ENCODE results near the gene CHRDL2.

The CHRDL2 gene

DNA sequence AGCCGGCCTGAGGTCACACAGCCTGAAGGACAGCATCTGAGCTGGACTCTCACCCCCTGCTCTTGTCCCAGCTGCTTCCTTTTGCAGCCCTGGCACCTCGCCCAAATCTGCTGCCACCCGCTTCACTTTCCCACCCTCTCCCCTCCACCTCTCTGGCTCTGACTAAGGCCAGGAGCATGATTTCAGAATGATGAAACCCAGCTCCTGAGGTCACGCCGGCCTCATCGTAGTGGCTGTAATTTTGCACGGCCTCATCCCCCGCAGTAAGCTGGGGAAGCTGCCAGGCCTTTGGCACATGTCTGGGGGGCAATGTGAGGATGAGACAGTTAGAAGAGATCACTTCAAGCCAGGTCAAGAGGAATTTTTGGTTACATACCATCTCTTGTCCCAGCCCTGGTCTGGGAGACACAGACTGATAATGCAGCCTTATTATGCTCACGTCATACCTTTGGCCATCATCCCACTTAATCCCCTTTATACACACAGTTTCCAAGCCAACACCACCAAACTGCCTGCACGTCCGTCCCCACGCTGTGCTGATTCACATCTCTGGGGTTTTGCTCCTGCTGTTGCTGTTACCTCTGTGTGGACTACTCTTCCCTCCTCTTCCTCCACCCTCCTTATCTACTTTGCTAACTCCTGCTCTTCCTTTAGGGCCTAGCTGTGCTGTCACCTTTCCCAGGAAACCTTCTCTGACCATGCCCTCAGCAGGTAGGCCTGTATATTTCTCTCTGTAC, 58.1 kb downstream of the CHRDL2 start:
- TF ChIP-seq, protein P1, sequence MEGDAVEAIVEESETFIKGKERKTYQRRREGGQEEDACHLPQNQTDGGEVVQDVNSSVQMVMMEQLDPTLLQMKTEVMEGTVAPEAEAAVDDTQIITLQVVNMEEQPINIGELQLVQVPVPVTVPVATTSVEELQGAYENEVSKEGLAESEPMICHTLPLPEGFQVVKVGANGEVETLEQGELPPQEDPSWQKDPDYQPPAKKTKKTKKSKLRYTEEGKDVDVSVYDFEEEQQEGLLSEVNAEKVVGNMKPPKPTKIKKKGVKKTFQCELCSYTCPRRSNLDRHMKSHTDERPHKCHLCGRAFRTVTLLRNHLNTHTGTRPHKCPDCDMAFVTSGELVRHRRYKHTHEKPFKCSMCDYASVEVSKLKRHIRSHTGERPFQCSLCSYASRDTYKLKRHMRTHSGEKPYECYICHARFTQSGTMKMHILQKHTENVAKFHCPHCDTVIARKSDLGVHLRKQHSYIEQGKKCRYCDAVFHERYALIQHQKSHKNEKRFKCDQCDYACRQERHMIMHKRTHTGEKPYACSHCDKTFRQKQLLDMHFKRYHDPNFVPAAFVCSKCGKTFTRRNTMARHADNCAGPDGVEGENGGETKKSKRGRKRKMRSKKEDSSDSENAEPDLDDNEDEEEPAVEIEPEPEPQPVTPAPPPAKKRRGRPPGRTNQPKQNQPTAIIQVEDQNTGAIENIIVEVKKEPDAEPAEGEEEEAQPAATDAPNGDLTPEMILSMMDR (IDR thresholded peaks at IDR 0.05; ENCODE audit: extremely low read depth, missing control alignments), result no peak
- peak; percentile 3 for DNase-seq (ENCODE audit: low spot score)

- DNase-seq (ENCODE audit: low spot score), result no peak
- TF ChIP-seq, protein P1 (IDR thresholded peaks at IDR 0.05; ENCODE audit: extremely low read depth, missing control alignments), result no peak
Measured at GRCh38 chr11:74672332-74672955, 58.8 kb downstream of the CHRDL2 start.

DNA sequence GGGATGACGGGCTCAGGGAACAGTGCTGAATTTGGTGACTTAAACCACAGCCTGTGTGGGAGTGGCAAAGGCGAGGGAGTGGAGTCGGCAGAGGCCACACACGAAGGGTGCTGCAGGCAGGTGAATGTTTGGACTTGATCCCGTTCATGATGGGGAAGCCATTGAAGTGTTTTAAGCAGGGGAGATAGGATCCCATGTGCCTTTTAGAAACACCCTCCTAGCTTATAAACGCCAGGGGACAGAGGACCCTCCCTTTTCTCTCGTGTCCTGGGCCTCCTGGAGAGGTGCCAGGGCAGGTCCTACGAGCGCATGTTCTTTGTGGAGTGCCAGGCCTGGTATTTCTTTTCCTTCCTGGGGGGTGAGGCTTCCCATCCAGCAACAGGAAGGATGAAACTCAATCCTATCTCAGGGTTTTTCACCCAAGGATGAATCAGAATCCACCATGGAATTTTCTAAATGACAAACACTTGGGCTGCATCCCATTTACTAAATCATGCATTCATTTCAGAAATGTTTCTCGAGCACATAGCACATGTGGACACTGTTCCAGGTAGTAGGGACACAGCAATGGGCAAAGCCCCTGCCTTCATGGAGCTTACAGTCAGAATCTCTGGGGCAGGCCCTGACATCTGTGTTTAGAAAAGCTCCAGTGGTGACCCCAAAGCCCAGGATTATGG, 59.6 kb downstream of the CHRDL2 start:
- no peak for DNase-seq (ENCODE audit: low spot score)
- TF ChIP-seq, protein P1 (IDR thresholded peaks at IDR 0.05; ENCODE audit: extremely low read depth, missing control alignments), result no peak

DNA sequence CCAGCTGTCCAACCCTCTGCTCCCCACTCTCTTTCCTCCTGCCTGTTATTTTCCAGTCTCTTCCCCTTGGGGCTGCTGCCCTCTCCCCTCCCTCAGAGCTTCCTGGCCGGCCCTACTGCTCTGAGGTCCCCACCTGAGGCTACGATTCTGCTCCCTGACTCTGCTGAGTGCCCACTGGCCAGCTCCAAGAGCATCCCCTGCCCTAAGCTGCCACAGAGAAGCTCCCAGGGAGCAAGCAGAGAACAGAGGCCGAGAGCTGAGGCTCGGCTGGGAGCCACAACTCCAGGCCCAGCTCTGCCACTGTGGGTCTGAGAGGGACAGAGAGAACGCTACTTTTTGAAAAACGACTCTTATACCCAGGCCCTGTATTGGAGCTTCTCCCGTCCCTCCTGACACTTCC, 61.1 kb downstream of the CHRDL2 start:
- no peak for DNase-seq (ENCODE audit: low spot score)
- TF ChIP-seq, protein P1 (IDR thresholded peaks at IDR 0.05; ENCODE audit: extremely low read depth, missing control alignments), result no peak

DNA sequence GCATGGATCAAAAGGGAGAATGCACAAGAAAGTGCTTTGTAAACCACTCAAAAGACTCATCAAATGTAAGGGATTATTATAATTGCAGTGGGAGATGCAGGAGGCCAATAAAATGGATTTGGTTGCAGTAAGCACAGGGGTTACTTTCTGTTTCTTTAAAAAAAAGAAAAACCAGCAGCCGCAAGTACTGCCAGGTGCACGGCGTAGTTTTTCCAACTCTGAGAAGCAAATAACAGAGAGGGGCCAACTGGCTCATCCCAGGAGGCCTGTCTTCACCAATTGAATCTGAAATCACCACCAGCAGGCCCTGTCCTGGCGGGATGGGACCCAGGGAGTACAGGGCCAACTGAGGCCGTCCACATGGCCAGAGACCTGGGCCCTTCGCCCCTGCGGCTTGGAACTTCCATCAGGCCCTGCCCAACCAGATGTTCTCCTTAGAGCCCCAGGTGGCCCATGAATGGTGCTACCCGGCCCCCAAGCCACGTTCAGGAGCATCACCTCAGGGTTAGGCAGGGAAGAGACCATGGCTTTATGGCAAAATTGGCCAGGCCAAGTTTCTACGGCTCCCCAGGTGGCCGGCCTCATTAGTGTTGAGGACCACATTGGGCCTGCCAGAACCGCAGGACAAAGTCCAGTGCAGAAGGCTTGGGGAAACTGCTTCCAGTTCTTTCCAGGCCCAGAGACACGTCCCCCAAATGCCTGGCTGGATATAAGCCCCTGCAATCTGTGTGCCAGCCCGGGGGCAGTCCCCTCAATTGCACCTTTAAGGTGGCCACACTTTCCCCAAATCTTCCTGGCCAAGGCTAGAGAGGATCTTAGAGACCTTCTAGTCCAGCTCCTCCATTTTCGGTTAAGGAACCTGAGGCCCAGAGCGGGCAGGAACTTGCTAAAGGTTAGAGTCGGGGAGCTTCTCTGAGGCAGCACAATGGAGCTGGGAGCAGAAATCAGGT, 61.7 kb downstream of the CHRDL2 start:
- DNase-seq (ENCODE audit: low spot score), result no peak

GRCh38 chr11:74663315-74663714, 67.9 kb downstream of the CHRDL2 start:
- DNase-seq (ENCODE audit: low spot score), result no peak
- TF ChIP-seq, protein P1 (IDR thresholded peaks at IDR 0.05; ENCODE audit: extremely low read depth, missing control alignments), result no peak

More for the DNA sequence above, 61.7 kb downstream of the CHRDL2 start:
- TF ChIP-seq, protein P1 (IDR thresholded peaks at IDR 0.05; ENCODE audit: extremely low read depth, missing control alignments), result no peak
